ENCODE measurements around the gene REV3L.
A peak's percentile ranks its signal among the peaks of the same experiment; 100 is the strongest.

Gene REV3L

DNA sequence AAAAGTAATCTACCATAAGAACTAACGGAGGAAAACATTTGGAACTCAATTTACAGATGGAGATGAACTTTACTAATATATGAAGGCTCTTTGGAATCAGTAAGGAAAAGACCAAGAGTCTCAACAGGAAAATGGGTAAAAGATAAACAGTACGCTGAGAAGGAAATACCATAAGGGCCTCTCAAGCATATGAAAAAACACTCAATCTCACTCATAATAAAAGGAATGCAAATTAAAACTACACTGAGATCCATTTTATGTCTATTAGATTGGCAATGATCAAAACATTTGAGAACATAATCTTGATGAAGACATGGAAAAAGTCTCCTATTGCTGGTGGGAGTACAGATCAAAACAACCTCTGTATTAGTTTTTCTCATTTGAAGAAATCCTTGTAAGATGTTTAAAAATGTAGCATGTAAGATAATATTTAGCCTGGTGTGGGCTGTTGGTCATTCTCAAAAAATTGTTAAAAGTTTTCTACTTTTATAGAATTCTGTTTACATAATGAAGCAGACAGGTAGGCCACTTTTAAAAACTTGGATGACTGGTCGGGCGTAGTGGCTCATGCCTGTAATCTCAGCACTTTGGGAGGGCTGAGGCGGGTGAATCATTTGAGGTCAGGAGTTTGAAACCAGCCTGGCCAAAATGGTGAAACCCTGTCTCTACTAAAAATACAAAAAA lies 14.5 kb downstream of the REV3L start:
- peak in 1 of 3 donors; percentile 15 for DNase-seq (ENCODE audit: low read depth in 3 of 3)

DNA sequence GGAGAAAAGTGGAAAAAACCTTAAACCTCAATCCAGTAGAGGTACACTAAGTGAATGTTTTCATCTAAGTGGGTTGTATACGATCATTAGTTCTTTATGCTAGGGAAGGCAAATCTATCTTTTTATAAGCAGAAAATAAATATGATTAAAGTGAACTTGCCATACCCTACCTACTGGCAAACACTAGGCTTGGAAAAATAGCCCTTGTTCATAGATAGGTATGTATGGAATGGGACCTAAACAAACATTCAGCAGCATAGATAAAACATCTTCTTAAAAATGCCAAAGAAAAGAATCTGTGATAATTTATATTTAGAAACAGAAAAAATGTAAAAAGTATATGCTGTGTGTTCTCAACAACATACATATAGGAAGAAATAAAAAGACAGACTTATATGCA lies 18.8 kb downstream of the REV3L start:
- DNase-seq (ENCODE audit: low read depth in 3 of 3): no peak

DNA sequence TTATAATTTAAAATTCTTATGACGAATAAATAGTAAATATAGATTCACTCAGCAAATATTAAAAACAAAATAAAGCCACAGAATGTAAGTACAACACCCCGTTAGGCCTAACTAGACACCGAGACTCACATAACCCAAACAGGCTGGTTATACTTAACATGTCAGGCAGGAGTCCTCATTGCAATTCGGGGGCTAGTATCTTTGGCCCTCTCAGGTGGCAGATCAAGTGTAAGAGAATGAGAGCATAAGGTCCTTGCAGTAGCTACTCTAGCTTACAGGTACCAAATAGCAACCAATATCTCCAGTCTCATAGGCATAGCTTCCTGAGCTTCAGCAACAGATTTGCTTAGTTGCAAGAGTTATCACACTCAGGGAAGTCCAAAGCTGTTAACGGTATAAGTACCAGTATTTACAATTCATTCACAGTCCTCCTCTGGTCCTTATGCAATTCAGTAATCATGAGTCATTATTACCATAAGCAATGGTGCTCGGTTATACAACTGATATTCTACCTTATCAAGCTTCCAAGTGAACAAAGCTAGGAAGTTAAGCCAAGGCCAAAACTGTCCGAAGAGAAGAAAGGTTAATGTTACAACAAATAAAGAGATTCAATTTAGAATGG lies 20.1 kb downstream of the REV3L start:
- no peak for DNase-seq (ENCODE audit: low read depth in 3 of 3)

DNA sequence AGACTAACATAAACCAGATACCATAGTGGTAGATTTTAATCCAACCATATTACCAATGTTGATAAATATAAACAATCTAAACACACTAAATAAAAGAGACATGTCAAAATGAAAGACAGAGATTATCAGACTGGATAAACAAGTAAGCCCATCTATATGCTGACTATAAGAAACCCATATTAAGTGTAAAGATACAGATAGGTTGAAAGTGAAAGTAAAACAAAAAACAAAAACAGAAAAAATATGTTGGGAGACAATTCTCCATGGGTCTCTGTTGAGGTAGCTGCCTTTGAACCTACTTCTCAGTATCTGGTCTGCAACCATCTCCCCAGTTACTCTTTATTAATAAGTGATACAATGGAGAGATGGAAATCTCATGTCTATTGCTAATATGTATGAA lies 21.2 kb downstream of the REV3L start:
- no peak for DNase-seq (ENCODE audit: low read depth in 3 of 3)

DNA sequence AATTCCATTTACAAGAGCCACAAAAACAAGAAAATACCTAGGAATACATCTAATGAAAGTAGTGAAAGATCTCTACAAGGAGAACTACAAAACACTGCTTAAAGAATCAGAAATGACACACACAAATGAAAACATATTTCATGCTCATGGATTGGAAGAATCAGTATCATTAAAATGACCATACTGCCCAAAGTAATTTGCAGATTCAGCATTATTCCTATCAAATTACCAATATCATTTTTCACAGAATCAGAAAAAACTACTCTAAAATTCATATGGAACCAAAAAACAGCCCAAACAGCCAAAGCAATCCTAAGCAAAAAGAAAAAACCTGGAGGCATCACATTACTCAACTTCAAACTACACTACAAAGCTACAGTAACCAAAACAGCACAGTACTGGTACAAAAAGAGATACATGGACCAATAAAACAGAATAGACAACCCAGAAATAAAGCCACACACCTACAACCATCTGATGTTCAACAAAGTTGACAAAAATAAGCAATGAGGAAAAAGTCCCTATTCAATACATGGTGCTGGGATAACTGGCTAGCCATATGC lies 24.3 kb downstream of the REV3L start:
- DNase-seq (ENCODE audit: low read depth in 3 of 3): no peak

DNA sequence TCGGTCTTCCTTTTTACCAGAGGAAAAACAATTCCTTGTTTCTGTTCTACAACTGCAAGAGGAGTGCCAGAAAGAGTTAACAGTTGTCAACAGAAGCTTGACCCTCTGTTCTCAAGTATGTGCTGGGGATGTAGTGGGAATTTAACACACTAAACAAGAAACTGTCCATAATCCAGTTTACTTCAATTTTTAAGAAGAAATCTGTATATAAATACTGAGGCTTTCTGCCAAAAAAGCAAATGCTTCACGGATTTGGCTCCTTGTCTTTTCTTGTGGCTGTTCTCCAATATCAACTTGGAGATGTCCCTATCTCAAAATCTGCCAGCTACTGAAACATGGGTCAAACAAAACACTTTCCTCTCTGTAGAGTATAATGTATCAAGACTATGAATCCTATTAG lies 26.8 kb downstream of the REV3L start:
- no peak for DNase-seq (ENCODE audit: low read depth in 3 of 3)

DNA sequence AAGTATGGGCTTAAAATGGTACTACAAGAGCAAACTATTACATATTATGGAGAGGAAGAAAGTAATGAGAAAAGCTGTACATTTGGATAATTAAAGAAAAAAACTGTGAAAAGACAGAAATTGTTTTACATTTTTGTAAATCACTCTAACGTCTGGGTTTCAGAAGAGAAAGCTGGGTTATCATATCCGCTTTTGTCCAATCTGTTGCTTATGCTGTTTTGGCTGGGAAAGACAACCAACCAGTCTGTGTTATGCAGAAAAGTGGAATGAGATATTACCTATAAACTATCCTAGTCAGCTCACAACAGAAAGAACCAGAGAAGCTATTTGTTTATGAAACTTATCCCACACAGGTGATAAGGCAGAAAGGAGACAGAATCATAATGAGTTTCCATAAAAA lies 32.4 kb downstream of the REV3L start:
- no peak for DNase-seq (ENCODE audit: low read depth in 3 of 3)

DNA sequence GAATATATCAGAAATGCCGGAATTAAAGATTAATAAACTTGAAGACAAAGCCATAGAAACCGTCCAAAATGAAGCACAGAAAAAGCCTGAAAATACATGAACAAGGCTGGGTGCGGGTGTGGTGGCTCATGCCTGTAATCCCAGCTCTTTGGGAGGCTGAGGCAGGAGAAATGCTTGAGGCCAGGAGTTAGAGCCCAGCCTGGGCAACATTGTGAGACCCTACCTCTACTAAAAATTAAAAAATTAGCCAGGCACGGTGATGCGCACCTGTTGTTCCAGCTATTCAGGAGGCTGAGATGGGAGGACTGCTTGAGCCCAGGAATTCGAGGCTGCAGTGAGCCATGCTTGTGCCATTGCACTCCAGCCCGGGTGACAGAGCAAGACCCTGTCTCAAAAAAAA lies 32.9 kb downstream of the REV3L start:
- no peak for DNase-seq (ENCODE audit: low read depth in 3 of 3)

DNA sequence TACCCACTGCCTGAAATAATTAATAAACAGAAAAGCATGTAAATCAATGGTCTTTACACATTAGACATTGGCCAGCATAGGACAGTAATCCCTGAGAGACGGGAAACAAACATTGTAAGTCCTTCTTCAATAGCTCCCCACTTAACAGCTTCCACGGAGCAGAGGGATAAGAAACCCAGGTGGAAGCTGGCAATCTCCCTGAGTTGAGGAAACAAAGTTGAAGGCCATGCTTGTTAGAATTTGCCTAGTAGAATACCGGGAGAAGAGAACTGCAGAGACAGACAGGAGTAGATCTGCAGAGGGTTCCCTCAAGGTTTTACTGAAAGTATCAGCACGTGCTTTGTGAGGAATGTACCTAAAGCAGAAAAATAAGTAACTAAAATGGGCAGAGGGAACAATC lies 33.9 kb downstream of the REV3L start:
- no peak for DNase-seq (ENCODE audit: low read depth in 3 of 3)

DNA sequence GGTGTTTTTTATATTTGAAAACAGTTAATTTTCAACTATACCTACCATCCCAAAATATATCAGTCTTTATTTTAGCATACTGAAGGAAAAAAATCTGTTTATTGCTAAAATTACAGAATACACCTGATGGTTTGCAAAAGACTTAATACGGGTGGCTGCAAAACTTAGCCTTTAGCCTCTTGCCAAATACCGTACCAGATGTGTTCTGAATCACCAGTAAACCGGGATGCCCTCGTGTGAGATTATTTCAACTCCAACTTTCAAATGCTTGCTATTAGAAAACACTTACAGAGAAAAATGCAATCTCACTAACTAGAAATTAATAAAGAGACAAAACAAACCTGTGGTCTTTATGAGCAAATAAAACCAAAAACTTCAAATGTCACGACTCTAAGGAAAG lies 36.0 kb downstream of the REV3L start:
- DNase-seq (ENCODE audit: low read depth in 3 of 3): no peak

DNA sequence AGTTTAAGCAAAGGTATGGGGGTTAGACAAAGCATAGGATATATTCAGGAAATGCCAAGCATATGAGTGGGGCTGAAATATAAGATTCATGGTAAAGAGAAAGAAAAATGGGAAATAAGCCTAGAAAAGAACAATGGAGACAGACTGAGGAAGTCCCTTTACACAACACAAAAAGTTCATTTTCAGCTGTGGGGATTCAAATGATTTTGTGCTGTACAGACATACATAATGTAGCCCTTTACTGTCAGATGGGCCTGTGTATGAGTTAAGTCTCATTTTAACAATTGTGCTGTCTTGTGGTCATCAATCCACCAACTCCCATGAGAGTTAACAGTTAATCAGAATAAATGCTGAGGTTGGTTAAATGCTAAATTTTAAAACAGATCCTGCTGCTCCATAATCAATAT lies 37.2 kb downstream of the REV3L start:
- DNase-seq (ENCODE audit: low read depth in 3 of 3): no peak

DNA sequence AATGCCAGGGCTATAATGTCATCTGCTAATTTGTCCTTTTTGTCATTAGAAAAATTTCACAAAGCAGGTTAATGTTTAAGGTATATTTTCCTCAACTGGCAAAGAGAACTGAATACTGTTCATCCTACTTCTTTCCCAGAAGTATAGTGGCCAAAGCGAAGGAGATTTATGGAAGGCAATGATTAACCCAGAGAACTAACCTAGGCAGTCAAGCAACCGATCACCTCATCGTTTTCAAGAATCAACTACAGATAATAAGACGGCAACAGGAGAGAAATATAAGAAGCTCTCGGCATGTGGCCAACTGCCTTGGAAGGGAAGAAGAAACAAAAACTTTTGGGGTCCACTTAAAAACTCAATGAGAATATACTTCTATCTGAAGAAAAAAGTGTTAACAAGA lies 38.2 kb downstream of the REV3L start:
- DNase-seq (ENCODE audit: low read depth in 3 of 3): no peak

DNA sequence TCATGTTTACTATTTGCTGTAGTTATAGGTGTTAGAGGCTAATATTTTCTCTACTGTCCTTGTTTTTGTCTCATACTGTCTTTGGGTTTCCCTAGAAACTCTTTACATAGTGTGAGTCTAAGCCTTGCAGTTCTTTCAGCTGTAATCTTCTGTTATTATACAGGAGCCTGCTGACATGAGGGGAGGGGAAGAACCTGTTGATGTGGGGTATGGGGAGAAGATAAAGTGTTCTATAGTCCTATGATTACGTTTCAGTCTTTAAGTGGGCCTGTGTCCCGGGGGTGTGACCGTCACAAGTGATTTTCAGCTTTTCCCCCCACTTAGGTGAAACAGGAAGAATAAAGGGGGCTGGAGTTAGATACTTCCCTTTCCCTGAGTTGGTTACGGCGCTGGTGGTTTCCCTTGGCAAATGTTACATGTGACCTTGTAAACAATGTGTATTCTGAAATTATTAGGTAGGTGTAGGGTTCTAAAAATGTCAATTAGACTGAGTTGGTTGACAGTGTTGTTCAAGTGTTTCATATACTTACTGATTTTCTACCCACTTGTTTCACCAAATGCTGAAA lies 41.3 kb downstream of the REV3L start:
- DNase-seq (ENCODE audit: low read depth in 3 of 3): no peak

DNA sequence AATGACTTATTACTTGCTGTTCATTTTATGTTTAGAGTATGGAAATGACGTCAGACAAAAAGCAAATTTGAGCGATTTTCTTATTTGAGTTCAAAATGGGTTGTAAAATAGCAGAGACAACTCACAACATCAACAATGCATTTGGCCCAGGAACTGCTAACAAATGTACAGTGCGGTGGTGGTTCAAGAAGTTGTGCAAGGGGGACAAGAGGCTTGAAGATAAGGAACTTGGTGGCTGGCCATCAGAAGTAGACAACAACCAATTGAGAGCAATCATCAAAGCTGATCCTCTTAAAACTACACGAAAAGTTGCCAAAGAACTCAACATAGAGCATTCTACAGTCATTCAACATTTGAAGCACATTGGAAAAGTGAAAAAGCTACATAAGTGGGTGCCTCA lies 43.8 kb downstream of the REV3L start:
- DNase-seq (ENCODE audit: low read depth in 3 of 3): no peak

DNA sequence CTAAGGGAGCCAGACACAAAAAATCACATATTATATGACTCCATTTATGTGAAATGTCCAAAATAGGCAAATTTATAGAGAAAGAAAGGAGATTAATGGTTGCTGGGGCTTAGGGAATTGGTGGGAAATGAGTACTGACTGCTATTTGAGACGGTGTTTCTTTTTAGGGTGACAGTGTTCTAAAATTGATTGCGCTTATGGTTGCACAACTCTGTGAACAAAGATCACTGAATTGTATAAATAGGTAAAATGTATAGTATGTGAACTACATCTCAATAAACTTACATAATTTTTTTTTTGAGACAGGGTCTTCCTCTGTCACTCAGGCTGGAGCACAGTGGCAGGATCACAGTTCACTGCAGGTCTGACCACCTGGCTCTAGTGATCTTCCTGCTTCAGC lies 45.4 kb downstream of the REV3L start:
- no peak for DNase-seq (ENCODE audit: low read depth in 3 of 3)

DNA sequence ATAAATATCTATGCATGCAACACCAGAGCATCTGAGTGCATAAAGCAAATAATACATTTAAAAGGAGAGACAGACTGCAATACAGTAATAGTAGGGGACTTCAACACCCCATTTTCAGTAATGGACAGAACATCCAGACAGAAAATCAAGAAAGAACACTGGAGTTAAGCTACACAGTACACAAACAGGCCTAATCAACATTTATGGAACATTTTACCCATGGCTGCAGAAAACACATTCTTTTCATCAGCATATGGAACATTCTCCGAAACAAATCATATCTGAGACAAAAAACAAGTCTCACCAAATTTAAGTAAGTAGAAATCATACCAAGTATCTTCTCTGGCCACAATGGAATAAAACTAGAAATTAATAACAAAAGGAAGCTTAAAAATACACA lies 50.5 kb downstream of the REV3L start:
- DNase-seq (ENCODE audit: low read depth in 3 of 3): no peak

DNA sequence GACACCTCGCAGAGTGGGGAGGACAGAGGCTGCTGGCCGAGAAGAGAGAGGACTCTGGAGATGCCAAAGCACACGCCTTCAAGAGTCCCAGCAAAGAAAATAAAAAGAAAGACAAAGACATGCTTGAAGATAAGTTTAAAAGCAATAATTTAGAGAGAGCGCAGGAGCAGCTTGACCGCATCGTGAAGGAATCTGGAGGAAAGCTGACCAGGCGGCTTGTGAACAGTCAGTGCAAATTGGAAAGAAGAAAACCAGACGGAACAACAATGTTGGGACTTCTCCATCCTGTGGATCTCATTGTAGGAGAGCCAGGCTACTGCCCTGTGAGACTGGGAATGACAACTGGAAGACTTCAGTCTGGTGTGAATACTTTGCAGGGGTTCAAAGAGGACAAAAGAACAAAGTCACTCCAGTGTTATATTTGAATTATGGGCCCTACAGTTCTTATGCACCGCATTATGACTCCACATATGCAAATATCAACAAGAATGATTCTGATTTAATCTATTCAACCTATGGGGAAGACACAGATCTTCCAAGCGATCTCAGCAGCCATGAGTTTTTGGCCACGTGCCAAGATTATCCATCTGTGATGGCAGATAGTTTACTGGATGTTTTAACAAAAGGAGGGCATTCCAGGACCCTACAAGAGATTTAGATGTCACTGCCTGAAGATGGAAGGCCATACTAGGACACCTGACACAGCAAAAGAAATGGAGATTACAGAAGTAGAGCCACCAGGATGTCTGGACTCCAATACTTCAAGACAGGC lies 52.2 kb downstream of the REV3L start:
- no peak for DNase-seq (ENCODE audit: low read depth in 3 of 3)

DNA sequence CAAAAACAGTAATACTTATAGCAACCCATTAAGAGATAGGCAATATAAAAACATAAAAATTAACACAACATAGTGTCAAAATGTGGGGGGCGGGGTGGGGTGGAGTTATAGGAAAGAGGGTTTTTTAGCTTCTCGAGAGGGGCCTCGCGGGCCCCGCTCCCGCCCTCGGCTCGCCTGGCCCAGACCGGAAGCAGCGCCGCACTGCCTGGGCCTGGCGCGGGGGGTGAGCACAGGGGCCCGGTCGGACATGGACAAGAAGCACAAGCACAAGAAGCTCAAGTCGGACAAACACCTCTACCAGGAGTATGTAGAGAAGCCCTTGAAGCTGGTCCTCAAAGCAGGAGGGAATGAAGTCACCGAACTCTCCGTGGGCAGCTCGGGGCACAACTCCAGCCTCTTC lies 53.4 kb downstream of the REV3L start:
- DNase-seq (ENCODE audit: low read depth in 3 of 3): no peak

DNA sequence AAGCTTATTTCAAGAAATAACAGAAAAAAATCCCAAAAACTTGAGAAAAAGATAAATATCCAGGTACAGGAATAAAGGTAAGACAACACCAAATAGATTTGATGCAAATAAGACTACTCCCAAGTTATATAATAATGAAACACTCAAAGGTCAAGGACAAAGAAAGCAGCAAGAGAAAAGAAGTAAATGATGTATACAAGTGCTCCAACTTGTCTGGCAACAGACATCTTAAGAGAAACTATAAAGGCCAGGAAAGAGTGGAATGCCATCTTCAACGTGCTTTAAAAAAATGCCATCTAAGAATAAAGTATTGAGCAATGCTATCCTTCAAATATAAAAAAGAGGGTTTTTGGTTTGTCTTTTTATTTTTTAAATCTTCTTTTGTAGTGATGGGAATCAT lies 54.2 kb downstream of the REV3L start:
- DNase-seq (ENCODE audit: low read depth in 3 of 3): no peak

DNA sequence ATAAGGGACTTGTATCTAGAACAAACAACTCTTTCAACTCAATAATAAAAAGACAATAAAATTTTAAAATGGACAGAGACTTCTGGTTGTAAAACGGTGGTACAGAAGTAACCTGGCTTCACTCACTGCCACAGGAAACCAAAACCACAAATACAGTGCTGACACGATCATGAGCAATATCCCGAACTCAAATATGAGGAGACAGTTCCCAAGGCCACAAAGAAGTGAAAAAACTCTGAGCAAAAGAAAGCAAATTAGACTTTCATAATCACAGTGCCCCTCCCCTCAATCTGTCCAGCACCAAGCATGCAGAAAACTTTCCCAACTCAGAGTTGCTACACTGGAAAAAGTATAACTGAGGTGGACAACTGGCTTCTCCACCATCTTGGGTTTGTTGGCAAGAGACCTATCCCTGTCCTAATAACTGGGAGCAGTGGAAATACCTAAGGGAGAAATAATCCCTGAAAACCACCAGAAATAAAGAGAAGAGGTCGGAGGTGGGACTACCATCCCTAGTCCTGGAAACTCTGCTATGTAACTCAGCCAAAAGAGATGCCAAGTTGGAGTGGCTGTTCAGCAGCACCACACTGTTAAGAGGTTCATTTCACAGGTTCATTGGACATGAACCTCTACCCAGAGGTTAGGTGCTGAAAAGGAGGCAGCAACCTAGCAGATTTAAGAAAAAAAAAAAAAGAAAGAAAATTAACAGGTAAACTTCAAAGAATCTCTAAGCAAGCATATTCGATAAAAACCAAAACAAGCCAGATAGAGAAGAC lies 55.5 kb downstream of the REV3L start:
- peak in 2 of 3 donors; percentile 8 to 19 for DNase-seq (ENCODE audit: low read depth in 3 of 3)

DNA sequence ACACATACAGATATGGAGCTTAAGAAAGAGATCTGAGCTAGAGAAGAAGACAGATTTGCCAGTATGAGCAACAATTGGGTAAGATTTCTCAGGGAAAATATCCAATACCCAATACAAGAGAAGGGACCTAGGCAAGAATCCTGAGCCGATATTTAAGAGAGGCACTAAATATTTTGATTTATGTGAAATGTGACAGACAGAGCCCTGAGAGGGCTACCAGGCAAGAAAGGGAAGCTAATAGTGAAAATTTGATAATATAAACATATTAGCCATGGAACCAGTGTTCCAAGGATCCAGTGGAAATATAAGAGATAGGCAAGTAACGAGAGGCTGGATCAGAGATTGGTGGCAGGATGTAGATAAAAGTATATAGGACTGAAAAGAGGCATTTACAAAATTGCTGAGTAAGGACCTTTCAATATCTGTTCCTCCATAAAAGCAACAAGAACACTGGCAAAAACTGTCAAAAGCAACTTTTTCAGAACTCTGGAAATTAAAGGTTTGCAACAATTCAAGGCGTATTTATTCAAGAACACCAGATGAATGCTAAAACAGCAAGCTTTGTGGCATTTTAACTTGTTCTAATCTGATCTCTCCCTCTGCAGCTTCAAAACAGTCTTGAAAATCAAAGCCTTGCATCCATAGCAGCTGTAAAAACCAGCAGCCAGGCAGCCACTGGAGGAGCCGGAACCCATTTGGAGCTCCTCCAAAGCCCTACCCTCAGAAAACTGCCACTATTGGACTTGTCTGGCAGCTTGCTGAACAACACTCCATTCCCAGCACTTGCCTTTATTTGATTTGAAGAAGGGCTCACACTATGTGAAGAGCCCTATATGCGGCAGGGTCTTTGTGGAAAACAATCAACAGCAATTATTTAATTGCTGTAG lies 58.8 kb downstream of the REV3L start:
- DNase-seq (ENCODE audit: low read depth in 3 of 3): no peak

Measured in stimulated activated CD4-positive, alpha-beta T cell treated with anti-CD3 and anti-CD28 coated beads, TNF-alpha, amount 100 ng/mL, for 48 hours (primary cell).